GM23248 (cell line): Measurements from ENCODE around the gene MAG. TPM values are rescaled to one million over a fixed set of nuclear protein-coding genes. Genes with fewer than 3 reads are reported as not detected.

ENCODE experiments used
- DNase-seq: peaks from one replicate; pipeline ENCODE4 v3.0.0-alpha.2; 2015
- H2AFZ ChIP-seq: fragments of 200-600 bp; sonication (generic); 2 replicates; pipeline ENCODE4 v1.6.1; 2016; ENCODE audit warnings: antibody characterized with exemption
- H3F3A ChIP-seq: fragments of 200-600 bp; sonication (generic); 2 replicates; pipeline ENCODE4 v1.6.1; 2016; ENCODE audit warnings: mild to moderate bottlenecking, antibody characterized with exemption, mixed run types; ENCODE audit not compliant: insufficient read depth
- H3K27ac ChIP-seq: fragments of 200-600 bp; sonication (generic); 2 replicates; pipeline ENCODE4 v1.5.1; 2016; ENCODE audit warnings: mild to moderate bottlenecking
- H3K27me3 ChIP-seq: fragments of 200-600 bp; sonication (generic); replicated peaks from 2 replicates; pipeline ENCODE4 v1.6.1; 2016; ENCODE audit warnings: mild to moderate bottlenecking; ENCODE audit not compliant: insufficient read depth
- H3K36me3 ChIP-seq: fragments of 200-600 bp; sonication (generic); 2 replicates; pipeline ENCODE4 v1.6.1; 2016; ENCODE audit warnings: low read depth, mild to moderate bottlenecking
- H3K4me1 ChIP-seq: fragments of 200-600 bp; sonication (generic); 2 replicates; pipeline ENCODE4 v1.6.1; 2016; ENCODE audit warnings: mild to moderate bottlenecking; ENCODE audit not compliant: insufficient read depth
- H3K4me2 ChIP-seq: fragments of 200-600 bp; sonication (generic); one replicate; pipeline ENCODE4 v1.6.1; 2016; ENCODE audit warnings: mild to moderate bottlenecking; ENCODE audit not compliant: unreplicated experiment
- H3K4me3 ChIP-seq: fragments of 200-600 bp; sonication (generic); 2 replicates; pipeline ENCODE4 v1.5.1; 2016; ENCODE audit warnings: mild to moderate bottlenecking
- H3K79me2 ChIP-seq: fragments of 200-600 bp; sonication (generic); 2 replicates; pipeline ENCODE4 v1.6.1; 2016; ENCODE audit warnings: mild to moderate bottlenecking; ENCODE audit not compliant: insufficient read depth
- H3K9ac ChIP-seq: fragments of 200-600 bp; sonication (generic); 2 replicates; pipeline ENCODE4 v1.6.1; 2016; ENCODE audit warnings: mild to moderate bottlenecking
- H3K9me2 ChIP-seq: fragments of 200-600 bp; sonication (generic); 2 replicates; pipeline ENCODE4 v1.6.1; 2016; ENCODE audit warnings: mixed run types, mild to moderate bottlenecking, moderate library complexity; ENCODE audit not compliant: insufficient read depth
- H3K9me3 ChIP-seq: fragments of 200-600 bp; sonication (generic); one replicate; pipeline ENCODE4 v1.6.1; 2017; ENCODE audit warnings: low read depth
- H4K20me1 ChIP-seq: fragments of 200-600 bp; sonication (generic); 2 replicates; pipeline ENCODE4 v1.6.0; 2016; ENCODE audit not compliant: insufficient read depth
- EZH2 ChIP-seq: fragments of 200-600 bp; sonication (generic); IDR thresholded peaks from 2 replicates; pipeline ENCODE4 v1.6.1; 2018; ENCODE audit warnings: antibody characterized with exemption, mild to moderate bottlenecking; ENCODE audit not compliant: insufficient read depth, poor library complexity, severe bottlenecking
- EZH2phosphoT487 ChIP-seq: fragments of 200-600 bp; sonication (generic); IDR thresholded peaks from 2 replicates; pipeline ENCODE4 v1.6.1; 2018; ENCODE audit warnings: antibody characterized with exemption, moderate library complexity, mild to moderate bottlenecking, low read depth; ENCODE audit not compliant: insufficient read depth
- WGBS, 2 experiments: methylation state at CpG; one replicate each; pipeline ENCODE4 v1.1.6; 2015 to 2017; ENCODE audit warnings: low lambda C conversion rate in 2 of 2, low coverage in 1 of 2; ENCODE audit errors: missing lambda C conversion rate in 2 of 2; 5-methylcytosine and 5-hydroxymethylcytosine counted together
- in situ Hi-C: fragments of 300-500 bp; cut with MboI; formaldehyde crosslinking; loops from 2 replicates; pipeline ENCODE4 v1.15.0; 2020
- polyA plus RNA-seq: library from polyadenylated mRNA; unstranded; fragments of >200 nt; fragmentation: Nextera tagmentation; extraction: Ambion mirVana; gene quantifications from 2 replicates; pipeline ENCODE4 v1.2.1, GENCODE V29; 2016
- total RNA-seq: library from RNA; depleted of rRNA; stranded (reverse); fragments of >200 nt; shearing (Covaris generic); gene quantifications from 2 replicates; pipeline ENCODE4 v1.2.3, GENCODE V29; 2014

Gene MAG
- total and polyA plus RNA-seq, 2 experiments from 2014 or later = not detected

GRCh38 chr19:35337984-35338296, 46.0 kb downstream of the MAG start:
- Histone ChIP-seq H3K4me1 (no peaks in the 10 kb centered on the region), H3K79me2 (no peaks in the 10 kb centered on the region), H2AFZ (no peak overlapping the region), H3K27ac (no peak overlapping the region), H3K4me2 (no peak overlapping the region), H3K9me2 (no peaks in the 10 kb centered on the region), H3K9me3 (no peaks in the 10 kb centered on the region), H3F3A (no peaks in the 10 kb centered on the region), H3K27me3 (no peaks in the 10 kb centered on the region), H4K20me1 (no peaks in the 10 kb centered on the region), H3K4me3 (no peak overlapping the region), H3K36me3 (no peaks in the 10 kb centered on the region), H3K9ac (no peak overlapping the region)
- 57 to 72% methylated on average over 7 to 13 of the region's 13 CpGs for WGBS, 2 experiments
- in situ Hi-C loops = no loop called here
- TF ChIP-seq EZH2phosphoT487 (no peak), EZH2 (no peak)
- no peak for DNase-seq

GRCh38 chr19:35340431-35340830, 48.5 kb downstream of the MAG start:
- 55 to 63% methylated on average over 11 of the region's 11 CpGs for WGBS, 2 experiments
- in situ Hi-C loops = no loop called here

GRCh38 chr19:35341006-35341405, 49.0 kb downstream of the MAG start:
- no peak for TF ChIP-seq EZH2phosphoT487
- no peak for TF ChIP-seq EZH2
- Histone ChIP-seq H3K9me3 (no peaks in the 10 kb centered on the region), H3K79me2 (no peaks in the 10 kb centered on the region), H2AFZ (no peak overlapping the region), H3K27ac (no peak overlapping the region), H3K4me1 (no peaks in the 10 kb centered on the region), H3K4me3 (no peak overlapping the region), H3K27me3 (no peaks in the 10 kb centered on the region; the same call in 1 of the 2 replicates), H3K36me3 (no peaks in the 10 kb centered on the region), H3K9me2 (no peaks in the 10 kb centered on the region), H4K20me1 (no peaks in the 10 kb centered on the region), H3K4me2 (no peak overlapping the region), H3K9ac (no peak overlapping the region), H3F3A (no peaks in the 10 kb centered on the region)
- no peak for DNase-seq
- in situ Hi-C loops = no loop called here
- 55 to 69% methylated on average over 16 of the region's 16 CpGs for WGBS, 2 experiments

More at GRCh38 chr19:35340431-35340830, 48.5 kb downstream of the MAG start:
- H3K4me2 ChIP-seq = no peak overlapping the region
- H4K20me1 ChIP-seq = no peaks in the 10 kb centered on the region
- H2AFZ ChIP-seq = no peak overlapping the region
- H3K4me3 ChIP-seq = no peak overlapping the region
- no peak overlapping the region for H3K27ac ChIP-seq
- DNase-seq = no peak
- H3K9ac ChIP-seq = no peak overlapping the region
- no peak for TF ChIP-seq EZH2phosphoT487
- TF ChIP-seq EZH2 = no peak
- H3F3A ChIP-seq = no peaks in the 10 kb centered on the region
- no peaks in the 10 kb centered on the region; the same call in 1 of the 2 replicates for H3K27me3 ChIP-seq
- no peaks in the 10 kb centered on the region for H3K79me2 ChIP-seq
- no peaks in the 10 kb centered on the region for H3K36me3 ChIP-seq
- no peaks in the 10 kb centered on the region for H3K4me1 ChIP-seq
- no peaks in the 10 kb centered on the region for H3K9me3 ChIP-seq
- no peaks in the 10 kb centered on the region for H3K9me2 ChIP-seq

- H3K4me2 ChIP-seq = no peak overlapping the region
- H3K4me3 ChIP-seq = no peak overlapping the region
- in situ Hi-C loops = no loop called here
- WGBS, 2 experiments = 70 to 75% methylated on average over 14 of the region's 14 CpGs
- H3K9me3 ChIP-seq = no peaks in the 10 kb centered on the region
- H3K36me3 ChIP-seq = no peaks in the 10 kb centered on the region
- no peak overlapping the region for H3K27ac ChIP-seq
- no peaks in the 10 kb centered on the region for H3K4me1 ChIP-seq
- H3K9ac ChIP-seq = no peak overlapping the region
- H4K20me1 ChIP-seq = no peaks in the 10 kb centered on the region
- TF ChIP-seq EZH2phosphoT487 = no peak
- no peak for TF ChIP-seq EZH2
- no peaks in the 10 kb centered on the region for H3K79me2 ChIP-seq
- no peak overlapping the region for H2AFZ ChIP-seq
- no peaks in the 10 kb centered on the region; the same call in 1 of the 2 replicates for H3K27me3 ChIP-seq
- H3F3A ChIP-seq = no peaks in the 10 kb centered on the region
- H3K9me2 ChIP-seq = no peaks in the 10 kb centered on the region
- no peak for DNase-seq
These were observed 49.7 kb downstream of the MAG start for GRCh38 chr19:35341565-35342225.

- H3K79me2 ChIP-seq = no peaks in the 10 kb centered on the region
- H3K36me3 ChIP-seq = no peaks in the 10 kb centered on the region
- in situ Hi-C loops = no loop called here
- no peak for TF ChIP-seq EZH2phosphoT487
- TF ChIP-seq EZH2 = no peak
- no peak overlapping the region for H2AFZ ChIP-seq
- H3K9me3 ChIP-seq = no peaks in the 10 kb centered on the region
- no peak overlapping the region for H3K27ac ChIP-seq
- WGBS, 2 experiments = 49 to 56% methylated on average over 5 of the region's 5 CpGs
- H3K9me2 ChIP-seq = no peaks in the 10 kb centered on the region
- H3K4me2 ChIP-seq = no peak overlapping the region
- H3K27me3 ChIP-seq = peaks cover 6% of the 10 kb centered on the region
- no peak overlapping the region for H3K9ac ChIP-seq
- H4K20me1 ChIP-seq = no peaks in the 10 kb centered on the region
- no peaks in the 10 kb centered on the region for H3F3A ChIP-seq
- no peak for DNase-seq
- no peaks in the 10 kb centered on the region for H3K4me1 ChIP-seq
- no peak overlapping the region for H3K4me3 ChIP-seq
These were observed 50.5 kb downstream of the MAG start for GRCh38 chr19:35342430-35342829.
